ENCODE results near the gene TMPRSS11A. TPM values are rescaled to one million over a fixed set of nuclear protein-coding genes. Genes with fewer than 3 reads are reported as not detected.

TMPRSS11A gene
- total RNA-seq, 1 experiment from 2014 or later: not detected

GRCh38 chr4:67922697-67923096 is 40.6 kb downstream of the TMPRSS11A start:
- CTCF ChIA-PET: no interaction called here
- H3K9me3 ChIP-seq (ENCODE audit: low read length): no peaks in the 10 kb centered on the region

GRCh38 chr4:67918428-67918827 is 44.9 kb downstream of the TMPRSS11A start:
- POLR2A ChIA-PET (ENCODE audit: unreplicated experiment): no interaction called here
- DNase-seq: peak; percentile 33
- TF ChIP-seq EZH2phosphoT487 (IDR thresholded peaks at IDR 0.05; ENCODE audit: borderline replicate concordance, low read length) (no peak), CTCF (conservative IDR thresholded peaks at IDR 0.05; ENCODE audit: low read depth, low read length) (peak; percentile 85)
- peak; percentile 62 for ATAC-seq
- Histone ChIP-seq H3K9me2 (replicated peaks; ENCODE audit: low read length) (no peaks in the 10 kb centered on the region), H3K27me3 (ENCODE audit: low read length) (no peaks in the 10 kb centered on the region), H3K4me2 (ENCODE audit: low read length) (no peak overlapping the region), H3K4me3 (ENCODE audit: low read length) (no peak overlapping the region), H2AFZ (ENCODE audit: low read length) (no peak overlapping the region), H3K9me3 (ENCODE audit: low read length) (no peaks in the 10 kb centered on the region), H3K9ac (ENCODE audit: low read length) (no peak overlapping the region), H3K79me2 (ENCODE audit: low read length) (no peaks in the 10 kb centered on the region), H4K20me1 (ENCODE audit: low read length) (no peaks in the 10 kb centered on the region), H3F3A (ENCODE audit: low read length, unreplicated experiment) (no peaks in the 10 kb centered on the region), H3K27ac (ENCODE audit: low read length) (no peak overlapping the region), H3K4me1 (ENCODE audit: insufficient read depth, low read length) (no peaks in the 10 kb centered on the region), H3K36me3 (ENCODE audit: low read depth, low read length) (no peaks in the 10 kb centered on the region)
- intact Hi-C loops (cut with micrococcal nuclease): loop anchor here (1.0 kb wide), 1 partner anchor 257 kb away; no protein-coding TSS in a partner anchor
- CTCF ChIA-PET: no interaction called here
- no TSS peak for BruUV-seq (replicated peaks)

More at GRCh38 chr4:67922697-67923096, 40.6 kb downstream of the TMPRSS11A start:
- POLR2A ChIA-PET (ENCODE audit: unreplicated experiment): no interaction called here
- Histone ChIP-seq H3K4me3 (ENCODE audit: low read length) (no peak overlapping the region), H3K4me1 (ENCODE audit: insufficient read depth, low read length) (no peaks in the 10 kb centered on the region), H3F3A (ENCODE audit: low read length, unreplicated experiment) (no peaks in the 10 kb centered on the region), H3K27me3 (ENCODE audit: low read length) (no peaks in the 10 kb centered on the region), H3K36me3 (ENCODE audit: low read depth, low read length) (no peaks in the 10 kb centered on the region), H3K9me2 (replicated peaks; ENCODE audit: low read length) (no peaks in the 10 kb centered on the region), H2AFZ (ENCODE audit: low read length) (no peak overlapping the region), H3K4me2 (ENCODE audit: low read length) (no peak overlapping the region), H4K20me1 (ENCODE audit: low read length) (no peaks in the 10 kb centered on the region), H3K9ac (ENCODE audit: low read length) (no peak overlapping the region), H3K27ac (ENCODE audit: low read length) (no peak overlapping the region), H3K79me2 (ENCODE audit: low read length) (no peaks in the 10 kb centered on the region)
- BruUV-seq (replicated peaks): no TSS peak
- ATAC-seq: no peak
- no peak for TF ChIP-seq EZH2phosphoT487 (IDR thresholded peaks at IDR 0.05; ENCODE audit: borderline replicate concordance, low read length)
- TF ChIP-seq EZH2 (IDR thresholded peaks at IDR 0.05; ENCODE audit: low read length, unreplicated experiment): no peak
- TF ChIP-seq CTCF (conservative IDR thresholded peaks at IDR 0.05; ENCODE audit: low read depth, low read length): no peak
- DNase-seq: no peak
- intact Hi-C loops (cut with micrococcal nuclease): no loop called here

- intact Hi-C loops (cut with micrococcal nuclease): no loop called here
- H2AFZ ChIP-seq (ENCODE audit: low read length): no peak overlapping the region
- no peak overlapping the region for H3K4me2 ChIP-seq (ENCODE audit: low read length)
These were observed 47.8 kb downstream of the TMPRSS11A start for GRCh38 chr4:67915400-67915966.

More at GRCh38 chr4:67915400-67915966, 47.8 kb downstream of the TMPRSS11A start:
- no peaks in the 10 kb centered on the region for H3F3A ChIP-seq (ENCODE audit: low read length, unreplicated experiment)
- no peaks in the 10 kb centered on the region for H4K20me1 ChIP-seq (ENCODE audit: low read length)
- no peaks in the 10 kb centered on the region for H3K79me2 ChIP-seq (ENCODE audit: low read length)
- ChIA-PET POLR2A (ENCODE audit: unreplicated experiment) (no interaction called here), CTCF (interaction anchor here (0.7 kb wide), 1 partner anchor 334 kb away, joined by 3 read pairs; no protein-coding TSS in a partner anchor)
- H3K36me3 ChIP-seq (ENCODE audit: low read depth, low read length): no peaks in the 10 kb centered on the region
- no peak for ATAC-seq
- H3K9ac ChIP-seq (ENCODE audit: low read length): no peak overlapping the region
- no peak for DNase-seq
- H3K4me1 ChIP-seq (ENCODE audit: insufficient read depth, low read length): no peaks in the 10 kb centered on the region
- TF ChIP-seq EZH2phosphoT487 (IDR thresholded peaks at IDR 0.05; ENCODE audit: borderline replicate concordance, low read length): no peak
- no peak for TF ChIP-seq CTCF (conservative IDR thresholded peaks at IDR 0.05; ENCODE audit: low read depth, low read length)
- TF ChIP-seq EZH2 (IDR thresholded peaks at IDR 0.05; ENCODE audit: low read length, unreplicated experiment): no peak
- H3K9me3 ChIP-seq (ENCODE audit: low read length): no peaks in the 10 kb centered on the region
- H3K9me2 ChIP-seq (replicated peaks; ENCODE audit: low read length): no peaks in the 10 kb centered on the region
- BruUV-seq (replicated peaks): no TSS peak
- no peak overlapping the region for H3K27ac ChIP-seq (ENCODE audit: low read length)
- no peak overlapping the region for H3K4me3 ChIP-seq (ENCODE audit: low read length)
- H3K27me3 ChIP-seq (ENCODE audit: low read length): no peaks in the 10 kb centered on the region
